Activated T-helper 2 cell treated with anti-CD3 and anti-CD28 coated beads, Interferon-gamma antibody, Interleukin-2, Interleukin-4, amounts not matched to agents 10 μg/mL and 5 μg/mL and 100 μg/mL, durations not matched to agents 14 hours and 24 hours and 36 hours (primary cell): ENCODE measurements around the gene ACTG2. TPM values are rescaled to one million over a fixed set of nuclear protein-coding genes. Genes with fewer than 3 reads are reported as not detected.

Source experiments
- DNase-seq: peaks from one replicate; pipeline ENCODE4 v3.0.0; 2021; ENCODE audit warnings: low spot score
- H3K27ac Mint-ChIP-seq: one replicate; pipeline ENCODE4 v1.8.0; 2021; ENCODE audit warnings: mixed read lengths
- H3K27me3 Mint-ChIP-seq: one replicate; pipeline ENCODE4 v1.8.0; 2021; ENCODE audit warnings: low read depth, mixed read lengths
- H3K36me3 Mint-ChIP-seq: one replicate; pipeline ENCODE4 v1.8.0; 2021; ENCODE audit warnings: low read depth, mixed read lengths
- H3K4me1 Mint-ChIP-seq: one replicate; pipeline ENCODE4 v1.8.0; 2021; ENCODE audit warnings: low read depth, mixed read lengths
- H3K4me3 Mint-ChIP-seq: one replicate; pipeline ENCODE4 v1.8.0; 2021; ENCODE audit warnings: low read depth, mild to moderate bottlenecking, moderate library complexity, mixed read lengths
- H3K9me3 Mint-ChIP-seq: one replicate; pipeline ENCODE4 v1.8.0; 2021; ENCODE audit warnings: mixed read lengths
- intact Hi-C: fragments of 100-400 bp; cut with micrococcal nuclease; formaldehyde crosslinking; loops from one replicate; pipeline ENCODE4 v1.15.1; 2023
- total RNA-seq: library from RNA; stranded (reverse); gene quantifications from 2 replicates; pipeline ENCODE4 v1.2.3, GENCODE V29; 2022

The ACTG2 gene
- total RNA-seq, 1 donor from 2014 or later = 0.14 TPM

DNA sequence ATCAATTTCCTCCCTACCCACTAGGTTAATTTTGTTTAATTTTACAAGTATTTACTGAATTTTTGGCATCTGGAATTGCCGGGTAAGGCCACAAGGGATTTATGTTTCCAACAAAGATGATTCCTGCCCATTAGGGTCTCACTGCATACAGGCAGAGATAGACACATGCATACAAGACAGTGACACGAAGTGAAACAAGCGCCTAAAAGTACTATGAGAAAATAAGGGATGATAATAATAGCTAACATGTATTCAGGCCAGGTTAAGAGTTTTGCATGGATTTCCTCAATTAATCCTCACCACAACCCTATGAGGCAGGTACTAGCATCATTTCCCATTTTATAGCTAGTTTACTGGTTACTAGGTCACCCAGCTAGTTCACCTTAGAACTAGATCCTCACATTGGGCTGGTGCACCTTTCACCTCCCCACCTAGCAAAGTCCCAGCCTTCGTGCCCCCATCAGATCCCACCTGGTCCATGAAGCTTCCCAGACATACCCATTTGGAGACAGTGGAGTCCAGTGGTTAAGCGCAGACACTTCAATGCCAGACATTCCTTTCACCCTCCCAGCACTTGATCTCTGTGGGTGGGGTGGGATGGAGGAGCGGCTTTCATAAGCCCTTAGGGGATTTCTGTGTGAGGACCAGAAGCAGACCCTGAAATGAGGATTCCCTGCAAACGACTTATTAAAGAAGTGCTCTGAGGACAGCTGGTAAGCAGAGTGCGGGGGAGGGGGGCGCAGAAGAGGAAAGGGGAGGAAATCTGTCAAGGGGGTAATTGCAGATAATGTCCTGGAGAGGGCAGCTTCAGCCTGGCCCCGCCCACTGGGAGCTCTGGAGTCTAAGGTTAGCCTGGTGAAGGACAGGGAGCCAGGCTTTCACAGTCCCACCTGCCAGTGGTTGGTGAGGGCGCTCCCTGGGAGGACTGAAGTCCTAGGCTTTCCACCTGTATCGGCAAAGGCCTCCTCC lies 28.1 kb downstream of the ACTG2 start:
- H3K4me3 Mint-ChIP-seq = no peak overlapping the region
- H3K27me3 Mint-ChIP-seq = no peaks in the 10 kb centered on the region
- no peaks in the 10 kb centered on the region for H3K36me3 Mint-ChIP-seq
- peaks cover 9% of the 10 kb centered on the region for H3K4me1 Mint-ChIP-seq
- no peaks in the 10 kb centered on the region for H3K9me3 Mint-ChIP-seq
- H3K27ac Mint-ChIP-seq = no peak overlapping the region
- no peak for DNase-seq
- intact Hi-C loops = no loop called here

DNA sequence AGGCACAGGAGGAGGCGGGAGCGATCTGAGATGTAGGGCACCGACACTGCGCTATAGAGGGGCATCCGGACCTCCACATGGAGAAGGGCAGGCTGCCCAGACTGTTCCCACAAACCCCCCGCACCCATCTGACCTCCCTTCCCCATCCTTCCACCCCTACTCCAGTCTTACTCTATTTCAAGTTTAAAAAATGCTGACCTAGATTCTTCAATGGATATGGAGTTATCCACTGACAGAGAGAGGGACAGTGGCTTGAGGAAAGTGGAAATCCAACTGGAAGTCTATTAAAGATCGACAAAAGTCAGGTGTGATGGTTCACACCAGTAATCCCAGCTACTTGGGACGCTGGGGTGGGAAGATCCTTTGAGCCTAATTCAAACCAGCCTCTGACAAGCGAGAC lies 28.8 kb downstream of the ACTG2 start:
- intact Hi-C loops = no loop called here
- no peak for DNase-seq
- no peaks in the 10 kb centered on the region for H3K9me3 Mint-ChIP-seq
- H3K4me3 Mint-ChIP-seq = no peak overlapping the region
- H3K27me3 Mint-ChIP-seq = no peaks in the 10 kb centered on the region
- H3K4me1 Mint-ChIP-seq = peaks cover 14% of the 10 kb centered on the region
- H3K27ac Mint-ChIP-seq = no peak overlapping the region
- peaks cover 1% of the 10 kb centered on the region for H3K36me3 Mint-ChIP-seq

DNA sequence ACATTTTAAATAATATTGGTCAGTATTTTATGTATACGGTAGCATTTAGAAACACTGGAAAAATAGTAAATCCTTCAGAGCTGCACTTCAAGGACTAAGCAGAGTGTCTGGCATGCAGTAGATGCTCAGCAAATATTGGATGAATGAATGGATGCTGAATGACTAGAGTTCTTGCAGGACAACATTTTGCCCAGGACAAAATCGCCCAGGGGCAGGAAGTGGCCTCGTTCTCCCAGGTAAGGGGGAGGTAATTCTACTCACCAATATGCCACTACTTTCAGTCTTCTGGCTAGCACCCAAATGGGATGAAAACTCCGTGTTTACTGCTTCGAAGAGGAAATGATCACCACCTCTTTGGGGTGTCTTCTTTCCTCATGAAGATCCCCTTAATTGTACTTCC lies 29.9 kb downstream of the ACTG2 start:
- Mint-ChIP-seq H3K4me1 (peaks cover 15% of the 10 kb centered on the region), H3K9me3 (no peaks in the 10 kb centered on the region), H3K36me3 (peaks cover 4% of the 10 kb centered on the region), H3K27me3 (no peaks in the 10 kb centered on the region), H3K27ac (no peak overlapping the region), H3K4me3 (no peak overlapping the region)
- intact Hi-C loops = no loop called here
- no peak for DNase-seq

DNA sequence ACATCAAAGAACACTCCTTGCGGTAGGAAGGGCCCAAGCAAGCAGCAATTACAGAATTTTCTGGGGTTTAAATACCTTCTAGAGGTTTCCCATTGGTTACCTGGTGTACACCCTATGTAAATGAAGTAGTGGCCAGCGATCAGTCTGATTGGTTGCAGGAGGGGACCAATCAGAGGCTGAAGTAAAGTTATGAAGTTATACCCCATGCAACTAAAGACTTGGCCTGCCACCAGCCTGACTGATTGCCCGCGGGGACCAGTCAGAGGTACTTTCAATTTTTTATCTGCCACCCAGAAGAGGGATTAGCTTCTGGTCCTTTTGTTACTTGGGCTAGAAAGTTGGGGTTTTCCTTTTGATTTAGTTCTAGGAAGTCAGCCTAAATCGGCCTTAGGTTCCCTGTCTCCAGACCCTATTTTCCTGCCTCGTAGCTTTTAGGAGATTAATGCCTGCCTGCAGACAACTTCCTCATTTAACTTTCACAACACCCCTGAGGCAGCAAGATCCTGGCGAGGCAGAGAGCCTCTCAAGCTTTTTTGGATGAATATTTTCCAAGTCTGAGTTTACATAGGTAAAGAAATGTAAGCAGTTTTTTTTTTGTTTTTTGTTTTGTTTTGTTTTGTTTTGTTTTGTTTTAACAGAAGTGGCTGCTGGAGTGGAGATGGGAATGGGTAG lies 32.4 kb downstream of the ACTG2 start:
- H3K36me3 Mint-ChIP-seq = peaks cover 27% of the 10 kb centered on the region
- intact Hi-C loops = loop anchor here (5.0 kb wide), 3 partner anchors 38 to 222 kb away; partner anchors contain the start of gene BOLA3
- no peak overlapping the region for H3K4me3 Mint-ChIP-seq
- no peaks in the 10 kb centered on the region for H3K27me3 Mint-ChIP-seq
- no peak overlapping the region for H3K27ac Mint-ChIP-seq
- DNase-seq = no peak
- H3K4me1 Mint-ChIP-seq = peaks cover 37% of the 10 kb centered on the region
- H3K9me3 Mint-ChIP-seq = no peaks in the 10 kb centered on the region

DNA sequence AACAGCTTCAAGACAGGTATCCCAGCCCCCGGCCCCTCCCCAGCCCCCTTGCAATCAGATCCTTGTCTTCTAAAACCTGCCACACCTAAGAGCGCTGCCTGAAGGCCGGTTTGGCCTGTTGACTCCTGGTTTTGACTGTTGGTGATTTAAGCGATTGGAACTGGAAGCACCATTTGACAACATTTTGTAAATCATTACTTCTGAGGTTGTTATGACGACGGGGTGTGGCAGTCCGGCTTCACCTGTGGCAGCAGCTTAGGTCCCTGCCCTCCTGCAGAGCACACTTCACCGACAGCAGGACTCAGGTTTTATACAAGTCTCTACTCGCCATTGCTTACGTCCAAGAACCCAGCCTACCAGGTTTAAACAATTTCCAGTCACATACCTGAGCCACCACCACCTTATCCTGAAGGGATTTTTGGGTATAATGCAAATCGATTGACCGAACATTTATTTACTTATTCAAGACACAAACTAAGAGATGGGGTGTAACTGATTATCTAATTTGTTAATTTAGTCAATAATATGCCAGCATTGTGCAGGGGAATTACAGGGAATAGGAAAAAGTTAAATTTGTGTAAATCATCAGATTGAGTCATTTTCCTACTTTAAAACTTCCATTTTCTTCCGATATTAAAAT lies 33.2 kb downstream of the ACTG2 start:
- Mint-ChIP-seq H3K27ac (peak overlapping the region; percentile 63), H3K4me1 (peaks cover 42% of the 10 kb centered on the region), H3K9me3 (no peaks in the 10 kb centered on the region), H3K4me3 (peak overlapping the region; percentile 55), H3K27me3 (no peaks in the 10 kb centered on the region), H3K36me3 (peaks cover 27% of the 10 kb centered on the region)
- intact Hi-C loops = loop anchor here (1.0 to 5.0 kb wide), 5 partner anchors 39 to 221 kb away; partner anchors contain the start of genes BOLA3 and STAMBP
- no peak for DNase-seq

DNA sequence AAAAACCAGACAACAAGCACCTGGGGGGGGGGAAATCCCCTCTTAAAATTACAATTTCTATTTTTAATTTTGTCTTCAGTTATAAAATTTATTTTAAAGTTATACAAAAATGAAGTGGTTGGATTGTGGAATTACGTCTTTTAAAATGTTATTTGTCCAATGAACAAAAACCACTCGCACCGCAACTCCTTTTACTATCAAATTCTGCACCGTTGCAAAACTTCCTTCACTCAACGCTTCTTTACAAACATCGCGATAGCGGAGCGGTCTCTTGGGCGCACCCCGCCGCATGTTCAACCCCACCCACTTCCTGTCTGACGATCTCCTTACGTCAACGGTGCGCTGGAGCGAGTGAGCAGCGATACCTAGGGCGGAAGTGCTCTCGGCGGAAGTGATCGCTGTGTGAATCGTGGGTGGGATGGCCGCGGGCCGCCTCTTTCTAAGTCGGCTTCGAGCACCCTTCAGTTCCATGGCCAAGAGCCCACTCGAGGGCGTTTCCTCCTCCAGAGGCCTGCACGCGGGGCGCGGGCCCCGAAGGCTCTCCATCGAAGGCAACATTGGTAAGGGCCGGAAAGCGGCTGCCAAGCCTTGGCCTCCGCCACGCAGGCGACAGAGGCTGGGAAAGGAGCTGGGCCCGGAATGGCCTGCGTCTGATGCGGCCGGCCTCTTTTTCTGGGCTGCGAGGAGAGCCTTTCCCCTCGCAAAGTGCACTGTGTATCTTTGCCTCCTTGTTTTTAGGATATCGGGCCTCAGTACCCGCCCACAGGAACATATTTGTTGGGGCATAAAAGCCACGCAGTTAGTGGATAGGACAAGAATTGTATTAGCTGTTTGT lies 33.9 kb downstream of the ACTG2 start, which contains the start of gene DGUOK:
Gene DGUOK, plus strand, starts transcription at position 388 of the 835 bp plus-strand sequence. Its CDS starts 31 bp downstream, at position 419.
- Mint-ChIP-seq H3K27me3 (no peaks in the 10 kb centered on the region), H3K36me3 (peaks cover 31% of the 10 kb centered on the region), H3K27ac (peak within 1 kb of the TSS; percentile 94), H3K4me1 (peaks cover 49% of the 10 kb centered on the region), H3K4me3 (peak within 1 kb of the TSS; percentile 89), H3K9me3 (no peaks in the 10 kb centered on the region)
- DNase-seq = peak; percentile 98
- intact Hi-C loops = loop anchor here (1.0 to 5.0 kb wide), 5 partner anchors 39 to 221 kb away; partner anchors contain the start of genes BOLA3 and STAMBP

DNA sequence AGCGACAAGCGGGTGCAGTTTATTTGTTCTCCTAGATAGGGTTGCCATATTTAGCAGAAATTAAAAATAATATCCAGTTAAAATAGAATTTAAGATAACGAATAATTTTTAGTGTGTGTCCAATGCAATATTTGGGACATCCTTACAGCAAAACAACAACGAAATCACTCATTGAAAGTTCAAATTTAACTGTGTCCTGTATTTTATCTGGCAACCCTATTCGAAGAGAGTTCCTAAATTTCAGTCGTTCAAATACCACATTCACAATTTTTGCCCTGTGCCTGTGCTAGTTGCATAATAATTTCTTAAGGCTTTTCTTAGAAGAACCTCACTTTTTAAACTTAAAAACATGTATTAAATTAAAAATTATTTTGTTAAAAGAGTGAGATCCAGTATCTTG lies 34.5 kb downstream of the ACTG2 start:
- no peak for DNase-seq
- intact Hi-C loops = loop anchor here (2.0 to 5.0 kb wide), 4 partner anchors 40 to 220 kb away; partner anchors contain the start of gene BOLA3
- peaks cover 38% of the 10 kb centered on the region for H3K36me3 Mint-ChIP-seq
- H3K9me3 Mint-ChIP-seq = no peaks in the 10 kb centered on the region
- H3K4me3 Mint-ChIP-seq = peak overlapping the region; percentile 89
- H3K27ac Mint-ChIP-seq = peak overlapping the region; percentile 94
- H3K4me1 Mint-ChIP-seq = peaks cover 56% of the 10 kb centered on the region
- H3K27me3 Mint-ChIP-seq = no peaks in the 10 kb centered on the region

DNA sequence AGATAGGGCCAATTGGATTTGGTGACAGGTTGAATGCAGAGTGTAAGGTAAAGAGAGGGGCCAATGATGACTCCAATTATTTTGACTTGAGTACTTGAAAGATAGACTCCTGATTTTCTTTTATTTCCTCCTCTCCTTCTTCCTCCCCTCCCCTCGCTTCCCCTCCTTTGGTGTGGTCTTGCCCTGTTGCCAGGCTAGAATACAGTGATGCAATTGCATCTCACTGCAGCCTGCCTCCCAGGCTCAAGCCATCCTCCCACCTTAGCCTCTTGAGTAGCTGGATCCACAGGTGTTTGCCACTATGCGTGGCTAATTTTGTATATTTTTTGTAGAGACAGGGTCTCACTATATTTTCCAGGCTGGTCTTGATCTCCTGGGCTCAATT lies 36.1 kb downstream of the ACTG2 start:
- H3K4me3 Mint-ChIP-seq = peak overlapping the region; percentile 74
- H3K27me3 Mint-ChIP-seq = no peaks in the 10 kb centered on the region
- peaks cover 51% of the 10 kb centered on the region for H3K36me3 Mint-ChIP-seq
- no peak for DNase-seq
- H3K4me1 Mint-ChIP-seq = peaks cover 58% of the 10 kb centered on the region
- H3K9me3 Mint-ChIP-seq = no peaks in the 10 kb centered on the region
- H3K27ac Mint-ChIP-seq = no peak overlapping the region
- intact Hi-C loops = loop anchor here (5.0 kb wide), 3 partner anchors 42 to 218 kb away; partner anchors contain the start of gene BOLA3

DNA sequence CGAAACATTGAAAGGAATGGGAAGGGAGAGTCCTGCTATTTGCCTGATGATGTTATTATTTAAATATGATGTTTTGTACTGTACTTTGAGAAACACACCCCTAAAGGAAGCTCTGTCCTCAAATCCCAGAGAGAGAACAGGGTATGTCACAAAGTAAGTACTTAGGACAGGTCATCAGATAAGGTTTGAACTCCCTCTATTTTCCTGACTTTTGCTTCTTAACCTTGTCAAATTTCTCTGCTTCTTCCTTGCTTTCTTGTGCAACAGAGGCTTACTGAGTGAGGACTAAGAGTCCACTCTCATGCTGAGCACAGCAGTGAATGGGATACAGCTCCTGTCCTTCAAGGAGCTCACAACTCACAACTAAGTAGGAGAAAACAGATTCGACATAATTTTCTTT lies 37.6 kb downstream of the ACTG2 start:
- Mint-ChIP-seq H3K36me3 (peaks cover 52% of the 10 kb centered on the region), H3K9me3 (no peaks in the 10 kb centered on the region), H3K4me1 (peaks cover 60% of the 10 kb centered on the region), H3K4me3 (no peak overlapping the region), H3K27me3 (no peaks in the 10 kb centered on the region), H3K27ac (no peak overlapping the region)
- DNase-seq = no peak
- intact Hi-C loops = no loop called here

DNA sequence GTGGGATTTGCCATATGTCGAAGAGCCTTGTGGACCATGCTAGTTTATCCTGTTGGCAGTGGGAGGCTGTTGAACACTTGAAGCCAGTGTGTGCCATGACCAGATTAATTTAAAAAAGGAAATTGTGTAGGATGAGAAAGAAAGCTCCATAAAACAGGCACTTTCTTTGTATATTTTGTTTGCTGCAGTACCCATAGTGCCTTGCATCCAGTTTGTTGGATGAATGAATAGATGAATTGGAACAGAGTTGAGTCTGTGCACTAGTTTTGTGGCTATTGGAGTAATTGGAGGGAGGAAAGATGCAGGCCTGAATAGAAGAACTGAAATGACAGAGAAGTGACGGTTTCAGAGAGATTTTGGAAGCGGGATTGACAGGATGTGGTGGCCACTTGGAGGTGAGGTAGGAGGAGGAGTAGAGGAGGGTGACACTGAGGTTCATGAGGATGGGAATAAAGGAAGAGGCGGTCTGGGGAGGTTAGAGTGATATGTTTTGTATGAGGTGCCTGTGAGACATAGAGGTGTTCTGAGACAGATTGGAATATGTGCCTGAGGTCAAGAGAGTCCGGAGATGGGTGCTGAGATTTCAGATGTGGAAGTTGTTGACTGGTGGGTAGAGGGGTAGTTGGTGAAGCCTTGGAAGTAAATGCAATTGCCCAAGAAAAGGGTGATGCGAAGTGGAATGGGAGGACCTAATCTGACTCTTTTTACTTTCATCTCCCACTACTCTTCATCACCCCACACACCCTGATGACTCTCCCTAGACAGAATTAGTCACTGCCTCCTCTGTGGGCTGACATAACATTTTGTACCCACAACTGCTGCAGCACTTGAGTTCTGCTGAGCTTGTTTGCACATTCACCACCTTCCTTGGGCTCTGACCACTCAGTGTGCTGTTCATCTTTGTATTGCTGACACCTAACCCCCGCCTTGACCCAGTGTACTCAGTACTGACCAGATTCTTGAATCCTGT lies 39.0 kb downstream of the ACTG2 start:
- intact Hi-C loops = loop anchor here (1.0 to 2.0 kb wide), 3 partner anchors 31 to 101 kb away; no protein-coding TSS in a partner anchor
- Mint-ChIP-seq H3K4me3 (peak overlapping the region; percentile 17), H3K4me1 (peaks cover 65% of the 10 kb centered on the region), H3K27me3 (no peaks in the 10 kb centered on the region), H3K9me3 (no peaks in the 10 kb centered on the region), H3K27ac (peak overlapping the region; percentile 81), H3K36me3 (peaks cover 57% of the 10 kb centered on the region)
- no peak for DNase-seq

DNA sequence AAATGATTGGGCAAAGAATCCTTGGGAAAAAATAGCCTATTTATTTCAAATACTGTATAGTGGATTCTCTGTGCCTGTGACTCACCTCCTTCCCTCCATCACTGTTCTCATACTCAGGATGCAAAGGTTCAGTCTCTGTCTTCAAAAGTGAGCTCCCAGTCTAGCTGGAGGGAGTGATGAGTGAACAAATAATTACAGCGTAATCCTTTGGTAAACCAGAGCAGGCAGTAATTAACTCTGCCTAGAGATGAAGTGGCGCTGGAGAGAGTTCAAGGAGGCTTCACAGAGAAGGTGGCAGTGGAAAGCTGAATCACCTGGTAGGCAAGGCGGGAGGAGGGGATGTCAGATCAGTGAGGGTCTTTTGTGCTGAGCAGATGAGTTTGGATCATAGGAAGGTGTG lies 40.4 kb downstream of the ACTG2 start:
- Mint-ChIP-seq H3K4me1 (peaks cover 74% of the 10 kb centered on the region), H3K9me3 (no peaks in the 10 kb centered on the region), H3K27ac (peak overlapping the region; percentile 5), H3K36me3 (peaks cover 65% of the 10 kb centered on the region), H3K27me3 (no peaks in the 10 kb centered on the region), H3K4me3 (peak overlapping the region; percentile 0)
- DNase-seq = no peak
- intact Hi-C loops = loop anchor here (2.0 kb wide), 2 partner anchors 30 to 54 kb away; no protein-coding TSS in a partner anchor
